KMS-11 (cell line): ENCODE results near the gene BTNL9.

Source experiments
- H2AFZ ChIP-seq: fragments of 200-600 bp; sonication (generic); 2 replicates; pipeline ENCODE4 v1.6.1; 2016; ENCODE audit warnings: antibody characterized with exemption, mixed run types, low read depth
- H3K27ac ChIP-seq: fragments of 200-600 bp; sonication (generic); 2 replicates; pipeline ENCODE4 v1.6.1; 2016; ENCODE audit warnings: mild to moderate bottlenecking, mixed run types
- H3K27me3 ChIP-seq: fragments of 200-600 bp; sonication (generic); 2 replicates; pipeline ENCODE4 v1.6.1; 2017; ENCODE audit warnings: mild to moderate bottlenecking, low read depth, mixed run types, moderate library complexity; ENCODE audit not compliant: insufficient read depth
- H3K36me3 ChIP-seq: fragments of 200-600 bp; sonication (generic); 2 replicates; pipeline ENCODE4 v1.6.1; 2017; ENCODE audit warnings: mild to moderate bottlenecking, mixed run types; ENCODE audit not compliant: insufficient read depth
- H3K4me1 ChIP-seq: fragments of 200-600 bp; sonication (generic); 2 replicates; pipeline ENCODE4 v1.6.1; 2016; ENCODE audit warnings: mild to moderate bottlenecking, low read depth, mixed run types; ENCODE audit not compliant: poor library complexity, severe bottlenecking
- H3K4me2 ChIP-seq: fragments of 200-600 bp; sonication (generic); 2 replicates; pipeline ENCODE4 v1.7.0; 2016; ENCODE audit warnings: mild to moderate bottlenecking, mixed run types
- H3K4me3 ChIP-seq: fragments of 200-600 bp; sonication (generic); IDR thresholded peaks from 2 replicates; pipeline ENCODE4 v1.6.1; 2017; ENCODE audit warnings: low read depth, low read length, mixed read lengths; ENCODE audit not compliant: insufficient read depth
- H3K79me2 ChIP-seq: fragments of 200-600 bp; sonication (generic); 2 replicates; pipeline ENCODE4 v1.6.1; 2016; ENCODE audit warnings: low read depth, mixed run types; ENCODE audit not compliant: insufficient read depth
- H3K9ac ChIP-seq: fragments of 200-600 bp; sonication (generic); 2 replicates; pipeline ENCODE4 v1.6.1; 2016; ENCODE audit warnings: mild to moderate bottlenecking, mixed run types
- H4K20me1 ChIP-seq: fragments of 200-600 bp; sonication (generic); 2 replicates; pipeline ENCODE4 v1.6.1; 2016; ENCODE audit warnings: mild to moderate bottlenecking, mixed run types; ENCODE audit not compliant: insufficient read depth
- CTCF ChIP-seq: fragments of 200-600 bp; sonication (generic); conservative IDR thresholded peaks from 2 replicates; pipeline ENCODE4 v1.6.1; 2017; ENCODE audit warnings: low read depth, mild to moderate bottlenecking, antibody characterized with exemption, low read length, moderate library complexity, mixed read lengths

The BTNL9 gene

GRCh38 chr5:181081989-181082388, 41.9 kb downstream of the BTNL9 start:
- H3K4me2 ChIP-seq: no peak overlapping the region
- H3K27ac ChIP-seq: no peak overlapping the region
- H3K79me2 ChIP-seq: no peaks in the 10 kb centered on the region
- H3K27me3 ChIP-seq: no peaks in the 10 kb centered on the region
- H2AFZ ChIP-seq: no peak overlapping the region
- H3K4me1 ChIP-seq: no peaks in the 10 kb centered on the region
- H4K20me1 ChIP-seq: no peaks in the 10 kb centered on the region
- TF ChIP-seq CTCF: no peak
- no peak overlapping the region for H3K4me3 ChIP-seq
- no peaks in the 10 kb centered on the region for H3K36me3 ChIP-seq
- no peak overlapping the region for H3K9ac ChIP-seq

GRCh38 chr5:181084621-181085195, 44.6 kb downstream of the BTNL9 start:
- no peaks in the 10 kb centered on the region for H3K79me2 ChIP-seq
- no peak for TF ChIP-seq CTCF
- no peak overlapping the region for H3K4me2 ChIP-seq
- H3K36me3 ChIP-seq: no peaks in the 10 kb centered on the region
- no peak overlapping the region for H2AFZ ChIP-seq
- no peak overlapping the region for H3K9ac ChIP-seq
- no peak overlapping the region for H3K4me3 ChIP-seq
- no peaks in the 10 kb centered on the region for H4K20me1 ChIP-seq
- H3K4me1 ChIP-seq: no peaks in the 10 kb centered on the region
- no peaks in the 10 kb centered on the region for H3K27me3 ChIP-seq
- H3K27ac ChIP-seq: no peak overlapping the region

GRCh38 chr5:181086026-181086883, 46.2 kb downstream of the BTNL9 start:
- no peaks in the 10 kb centered on the region for H3K36me3 ChIP-seq
- no peak overlapping the region for H3K4me2 ChIP-seq
- no peak overlapping the region for H3K4me3 ChIP-seq
- no peak overlapping the region for H3K27ac ChIP-seq
- TF ChIP-seq CTCF: no peak
- no peak overlapping the region for H3K9ac ChIP-seq
- H3K27me3 ChIP-seq: no peaks in the 10 kb centered on the region
- H3K79me2 ChIP-seq: no peaks in the 10 kb centered on the region
- no peaks in the 10 kb centered on the region for H3K4me1 ChIP-seq
- H2AFZ ChIP-seq: no peak overlapping the region
- H4K20me1 ChIP-seq: no peaks in the 10 kb centered on the region

GRCh38 chr5:181086884-181087205, 46.8 kb downstream of the BTNL9 start:
- Histone ChIP-seq H4K20me1 (no peaks in the 10 kb centered on the region), H3K4me2 (no peak overlapping the region), H3K27me3 (no peaks in the 10 kb centered on the region), H3K9ac (no peak overlapping the region), H3K4me3 (no peak overlapping the region), H3K79me2 (no peaks in the 10 kb centered on the region), H2AFZ (no peak overlapping the region), H3K4me1 (no peaks in the 10 kb centered on the region), H3K27ac (no peak overlapping the region), H3K36me3 (no peaks in the 10 kb centered on the region)
- TF ChIP-seq CTCF: no peak
